Measurements from ENCODE around the gene PRIMA1. TPM values are rescaled to one million over a fixed set of nuclear protein-coding genes. Genes with fewer than 3 reads are reported as not detected.

The PRIMA1 gene
- total RNA-seq, 1 experiment from 2014 or later, result 2.3 TPM

DNA sequence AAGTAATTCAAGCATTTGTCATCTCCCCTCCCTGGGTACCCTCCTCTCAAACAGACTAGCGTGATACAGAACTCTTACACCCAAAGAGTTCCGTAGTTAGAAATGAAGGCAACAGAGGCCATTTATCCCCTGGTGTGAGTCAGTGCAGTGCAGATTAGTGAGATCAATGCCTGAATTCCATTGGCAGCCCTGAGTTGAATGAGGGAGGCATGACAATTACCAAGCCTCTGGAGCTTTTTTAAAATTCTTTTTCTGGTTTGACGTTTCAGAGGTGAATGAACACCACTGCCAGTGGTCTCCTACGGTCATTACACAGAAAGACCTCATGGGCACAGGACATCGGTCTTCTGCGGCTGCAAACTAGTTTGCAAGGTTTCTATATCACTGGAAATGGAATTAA is 94.4 kb downstream of the PRIMA1 start:
- no peaks in the 10 kb centered on the region for H3K9me3 ChIP-seq (ENCODE audit: control insufficient read depth, low read depth, low read length)
- no peak for DNase-seq
- no peaks in the 10 kb centered on the region for H4K20me1 ChIP-seq (ENCODE audit: control insufficient read depth, insufficient read depth, insufficient read length)
- no peak overlapping the region for H3K4ac ChIP-seq (ENCODE audit: low read depth, low read length)
- H3K36me3 Mint-ChIP-seq (ENCODE audit: insufficient read depth in 1 of 3, low read depth in 3 of 3), result peaks cover 3 to 17% (median 9%) of the 10 kb centered on the region in 3 experiments
- H2BK120ac ChIP-seq (ENCODE audit: low read depth, low read length, poor library complexity, severe bottlenecking), result no peak overlapping the region
- H2AFZ ChIP-seq (ENCODE audit: low read length), result no peak overlapping the region
- H3K23ac ChIP-seq (ENCODE audit: insufficient read length, low read depth, low read length), result no peak overlapping the region
- H4K8ac ChIP-seq (replicated peaks; ENCODE audit: insufficient read length, low read depth, low read length), result no peak overlapping the region
- WGBS (ENCODE audit: extremely low coverage, insufficient read length, low lambda C conversion rate), result no CpG with 5 or more reads among the region's 6 CpGs
- no peaks in the 10 kb centered on the region for H3K27me3 ChIP-seq (ENCODE audit: insufficient read depth, low read length)
- peak overlapping the region; percentile 35 for H3K27ac ChIP-seq (ENCODE audit: insufficient read length, low read depth, low read length)
- H3K27me3 Mint-ChIP-seq (ENCODE audit: low read depth), result no peaks in the 10 kb centered on the region
- no peak overlapping the region for H3K9ac ChIP-seq (ENCODE audit: extremely low read depth, insufficient read length, low read length)
- no peak overlapping the region for H2BK12ac ChIP-seq (ENCODE audit: insufficient read length, low read depth, low read length)
- no peaks in the 10 kb centered on the region for H3K79me2 ChIP-seq (ENCODE audit: insufficient read depth, low read length)
- H3K56ac ChIP-seq (ENCODE audit: insufficient read length, low read depth, low read length), result no peak overlapping the region
- H3K23me2 ChIP-seq (ENCODE audit: insufficient read length, low read depth, low read length, poor library complexity, severe bottlenecking), result no peaks in the 10 kb centered on the region
- H3K4me2 ChIP-seq (ENCODE audit: insufficient read depth, insufficient read length, low read length), result no peak overlapping the region
- no peak overlapping the region for H3K18ac ChIP-seq (ENCODE audit: insufficient read length, low read depth, low read length)
- H3K4me1 ChIP-seq (ENCODE audit: insufficient read depth, low read length), result peaks cover 12% of the 10 kb centered on the region
- H2BK15ac ChIP-seq (ENCODE audit: low read depth, low read length), result no peak overlapping the region
- H2BK5ac ChIP-seq (ENCODE audit: insufficient read length, low read length), result no peak overlapping the region
- H3K4me3 Mint-ChIP-seq, result peak overlapping the region in 1 of 2 experiments; percentile 34; a peak in 1 of 5 replicates
- H3K14ac ChIP-seq (ENCODE audit: insufficient read depth, low read length), result no peak overlapping the region
- H2BK20ac ChIP-seq (ENCODE audit: low read depth, low read length, poor library complexity, severe bottlenecking), result no peak overlapping the region
- H3K4me1 Mint-ChIP-seq, result peaks cover 51 to 55% of the 10 kb centered on the region in 2 experiments
- peak overlapping the region in 2 of 3 experiments; percentile 11 to 86; a peak in 3 of 7 replicates for H3K27ac Mint-ChIP-seq
- no peaks in the 10 kb centered on the region for H3K79me1 ChIP-seq (ENCODE audit: insufficient read depth, low read depth, low read length, poor library complexity, severe bottlenecking)
- no peak overlapping the region for H2AK5ac ChIP-seq (ENCODE audit: insufficient read length, low read length)
- no peak overlapping the region for H4K5ac ChIP-seq (ENCODE audit: insufficient read length, low read depth, low read length)
- H3K9me3 Mint-ChIP-seq, result peaks cover 6 to 8% of the 10 kb centered on the region in 2 experiments
- H3T11ph ChIP-seq (ENCODE audit: low read length), result no peak overlapping the region
- no peak overlapping the region for H4K91ac ChIP-seq (ENCODE audit: insufficient read length, low read depth, low read length)
- TF ChIP-seq, protein P1, sequence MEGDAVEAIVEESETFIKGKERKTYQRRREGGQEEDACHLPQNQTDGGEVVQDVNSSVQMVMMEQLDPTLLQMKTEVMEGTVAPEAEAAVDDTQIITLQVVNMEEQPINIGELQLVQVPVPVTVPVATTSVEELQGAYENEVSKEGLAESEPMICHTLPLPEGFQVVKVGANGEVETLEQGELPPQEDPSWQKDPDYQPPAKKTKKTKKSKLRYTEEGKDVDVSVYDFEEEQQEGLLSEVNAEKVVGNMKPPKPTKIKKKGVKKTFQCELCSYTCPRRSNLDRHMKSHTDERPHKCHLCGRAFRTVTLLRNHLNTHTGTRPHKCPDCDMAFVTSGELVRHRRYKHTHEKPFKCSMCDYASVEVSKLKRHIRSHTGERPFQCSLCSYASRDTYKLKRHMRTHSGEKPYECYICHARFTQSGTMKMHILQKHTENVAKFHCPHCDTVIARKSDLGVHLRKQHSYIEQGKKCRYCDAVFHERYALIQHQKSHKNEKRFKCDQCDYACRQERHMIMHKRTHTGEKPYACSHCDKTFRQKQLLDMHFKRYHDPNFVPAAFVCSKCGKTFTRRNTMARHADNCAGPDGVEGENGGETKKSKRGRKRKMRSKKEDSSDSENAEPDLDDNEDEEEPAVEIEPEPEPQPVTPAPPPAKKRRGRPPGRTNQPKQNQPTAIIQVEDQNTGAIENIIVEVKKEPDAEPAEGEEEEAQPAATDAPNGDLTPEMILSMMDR (conservative IDR thresholded peaks at IDR 0.05), result no peak

Data from H9 (cell line).